Activated CD4-positive, alpha-beta T cell treated with anti-CD3 and anti-CD28 coated beads, Interleukin-2, amount 10 ng/mL, durations not matched to agents 7 days and 5 days (primary cell): ENCODE results near the gene C1orf105. TPM values are rescaled to one million over a fixed set of nuclear protein-coding genes. Genes with fewer than 3 reads are reported as not detected.

Experiments
- CTCF ChIA-PET: fragments of 350-600 bp; sonication (Branson Sonifier 250); formaldehyde crosslinking; loops from one replicate; lab custom pipeline; 2021; ENCODE audit warnings: antibody characterized with exemption; lab: Charles Lee
- POLR2A ChIA-PET: fragments of 350-600 bp; sonication (Branson Sonifier 250); formaldehyde crosslinking; loops from one replicate; lab custom pipeline; 2021; ENCODE audit warnings: antibody characterized with exemption; lab: Charles Lee
- DNase-seq: peaks from one replicate; pipeline ENCODE4 v3.0.0-alpha.2; 2020
- H3K27ac Mint-ChIP-seq: one replicate; pipeline ENCODE4 v1.8.0; 2021; ENCODE audit warnings: mild to moderate bottlenecking, moderate library complexity, mixed read lengths
- H3K27me3 Mint-ChIP-seq: one replicate; pipeline ENCODE4 v1.8.0; 2021; ENCODE audit warnings: mixed read lengths
- H3K36me3 Mint-ChIP-seq: one replicate; pipeline ENCODE4 v1.8.0; 2021; ENCODE audit warnings: low read depth, mixed read lengths
- H3K4me1 Mint-ChIP-seq: one replicate; pipeline ENCODE4 v1.8.0; 2021; ENCODE audit warnings: mixed read lengths
- H3K4me3 Mint-ChIP-seq: one replicate; pipeline ENCODE4 v1.8.0; 2021; ENCODE audit warnings: mild to moderate bottlenecking, moderate library complexity, mixed read lengths
- H3K9me3 Mint-ChIP-seq: one replicate; pipeline ENCODE4 v1.8.0; 2021; ENCODE audit warnings: mixed read lengths
- total RNA-seq, 2 experiments: library from RNA; stranded (reverse); gene quantifications; one replicate each; pipeline ENCODE4 v1.2.3, GENCODE V29; 2021

C1orf105 gene
- total RNA-seq, 2 experiments from 2014 or later = not detected

GRCh38 chr1:172411791-172412338, 8.6 kb upstream of the C1orf105 start:
- Mint-ChIP-seq H3K27ac (no peak overlapping the region), H3K4me3 (no peak overlapping the region), H3K27me3 (no peaks in the 10 kb centered on the region), H3K4me1 (no peaks in the 10 kb centered on the region), H3K9me3 (no peaks in the 10 kb centered on the region), H3K36me3 (no peaks in the 10 kb centered on the region)
- CTCF ChIA-PET = interaction anchor here (0.9 kb wide), 1 partner anchor 13 kb away, joined by 4 read pairs; no protein-coding TSS in a partner anchor
- DNase-seq = no peak
- POLR2A ChIA-PET = interaction anchor here (0.6 kb wide), 1 partner anchor 380 kb away, joined by 7 read pairs; no protein-coding TSS in a partner anchor

GRCh38 chr1:172414331-172414730, 6.2 kb upstream of the C1orf105 start:
- DNase-seq = no peak
- Mint-ChIP-seq H3K4me3 (no peak overlapping the region), H3K9me3 (no peaks in the 10 kb centered on the region), H3K27me3 (no peaks in the 10 kb centered on the region), H3K36me3 (no peaks in the 10 kb centered on the region), H3K27ac (no peak overlapping the region), H3K4me1 (no peaks in the 10 kb centered on the region)
- ChIA-PET CTCF (interaction anchor here (0.9 to 1.2 kb wide), 2 partner anchors 15 to 313 kb away, joined by 3 read pairs; no protein-coding TSS in a partner anchor), POLR2A (no interaction called here)

- CTCF ChIA-PET = interaction anchor here (0.6 to 1.0 kb wide), 5 partner anchors 8 to 631 kb away, joined by 3 to 8 read pairs (median 4); no protein-coding TSS in a partner anchor
- no peak for DNase-seq
- H3K27ac Mint-ChIP-seq = no peak overlapping the region
- H3K4me1 Mint-ChIP-seq = no peaks in the 10 kb centered on the region
- H3K4me3 Mint-ChIP-seq = no peak overlapping the region
- no peaks in the 10 kb centered on the region for H3K36me3 Mint-ChIP-seq
- POLR2A ChIA-PET = interaction anchor here (0.7 kb wide), 1 partner anchor 14 kb away, joined by 3 read pairs; no protein-coding TSS in a partner anchor
- no peaks in the 10 kb centered on the region for H3K9me3 Mint-ChIP-seq
- no peaks in the 10 kb centered on the region for H3K27me3 Mint-ChIP-seq
Observed at GRCh38 chr1:172416496-172417035, 3.9 kb upstream of the C1orf105 start.

- no peak overlapping the region for H3K4me3 Mint-ChIP-seq
- ChIA-PET CTCF (interaction anchor here (0.9 to 1.0 kb wide), 2 partner anchors 10 to 13 kb away, joined by 3 to 4 read pairs; no protein-coding TSS in a partner anchor), POLR2A (no interaction called here)
- no peaks in the 10 kb centered on the region for H3K27me3 Mint-ChIP-seq
- H3K9me3 Mint-ChIP-seq = no peaks in the 10 kb centered on the region
- H3K36me3 Mint-ChIP-seq = no peaks in the 10 kb centered on the region
- no peaks in the 10 kb centered on the region for H3K4me1 Mint-ChIP-seq
- no peak for DNase-seq
- no peak overlapping the region for H3K27ac Mint-ChIP-seq
Observed at GRCh38 chr1:172417557-172417956, 2.9 kb upstream of the C1orf105 start.

- no peak overlapping the region for H3K27ac Mint-ChIP-seq
- H3K4me3 Mint-ChIP-seq = no peak overlapping the region
- H3K9me3 Mint-ChIP-seq = no peaks in the 10 kb centered on the region
- H3K27me3 Mint-ChIP-seq = no peaks in the 10 kb centered on the region
- ChIA-PET CTCF (no interaction called here), POLR2A (no interaction called here)
- peaks cover 4% of the 10 kb centered on the region for H3K36me3 Mint-ChIP-seq
- no peaks in the 10 kb centered on the region for H3K4me1 Mint-ChIP-seq
- DNase-seq = no peak
Observed at GRCh38 chr1:172421974-172422604, 1.6 kb downstream of the C1orf105 start.

GRCh38 chr1:172423336-172423735, 2.9 kb downstream of the C1orf105 start:
- peaks cover 4% of the 10 kb centered on the region for H3K36me3 Mint-ChIP-seq
- H3K27me3 Mint-ChIP-seq = no peaks in the 10 kb centered on the region
- no peak overlapping the region for H3K4me3 Mint-ChIP-seq
- ChIA-PET POLR2A (no interaction called here), CTCF (no interaction called here)
- no peaks in the 10 kb centered on the region for H3K4me1 Mint-ChIP-seq
- DNase-seq = no peak
- no peak overlapping the region for H3K27ac Mint-ChIP-seq
- no peaks in the 10 kb centered on the region for H3K9me3 Mint-ChIP-seq

- peaks cover 10% of the 10 kb centered on the region for H3K4me1 Mint-ChIP-seq
- H3K27me3 Mint-ChIP-seq = no peaks in the 10 kb centered on the region
- DNase-seq = no peak
- CTCF ChIA-PET = interaction anchor here (1.0 to 1.9 kb wide), 2 partner anchors 10 to 14 kb away, joined by 3 to 4 read pairs; no protein-coding TSS in a partner anchor
- POLR2A ChIA-PET = no interaction called here
- H3K36me3 Mint-ChIP-seq = peaks cover 4% of the 10 kb centered on the region
- H3K4me3 Mint-ChIP-seq = no peak overlapping the region
- H3K9me3 Mint-ChIP-seq = no peaks in the 10 kb centered on the region
- H3K27ac Mint-ChIP-seq = no peak overlapping the region
Observed at GRCh38 chr1:172425339-172425738, 4.9 kb downstream of the C1orf105 start.

GRCh38 chr1:172427191-172427590, 6.7 kb downstream of the C1orf105 start:
- ChIA-PET CTCF (interaction anchor here (1.3 to 1.9 kb wide), 3 partner anchors 10 to 291 kb away, joined by 3 to 7 read pairs (median 4); partner anchors contain the start of gene PIGC), POLR2A (no interaction called here)

GRCh38 chr1:172429331-172430127, 9.0 kb downstream of the C1orf105 start:
- peak; percentile 67 for DNase-seq
- Mint-ChIP-seq H3K4me1 (peaks cover 37% of the 10 kb centered on the region), H3K36me3 (peaks cover 21% of the 10 kb centered on the region), H3K9me3 (peaks cover 4% of the 10 kb centered on the region), H3K27me3 (no peaks in the 10 kb centered on the region), H3K4me3 (no peak overlapping the region), H3K27ac (peak overlapping the region; percentile 57)
- CTCF ChIA-PET = interaction anchor here (0.6 to 1.2 kb wide), 5 partner anchors 12 to 434 kb away, joined by 3 read pairs; no protein-coding TSS in a partner anchor
- POLR2A ChIA-PET = no interaction called here

More at GRCh38 chr1:172427191-172427590, 6.7 kb downstream of the C1orf105 start:
- Mint-ChIP-seq H3K27me3 (no peaks in the 10 kb centered on the region), H3K27ac (no peak overlapping the region), H3K4me3 (no peak overlapping the region), H3K4me1 (peaks cover 25% of the 10 kb centered on the region), H3K36me3 (peaks cover 8% of the 10 kb centered on the region), H3K9me3 (no peaks in the 10 kb centered on the region)
- no peak for DNase-seq

GRCh38 chr1:172430128-172430454, 9.6 kb downstream of the C1orf105 start:
- Mint-ChIP-seq H3K36me3 (peaks cover 23% of the 10 kb centered on the region), H3K4me3 (no peak overlapping the region), H3K27me3 (no peaks in the 10 kb centered on the region), H3K27ac (no peak overlapping the region), H3K9me3 (peaks cover 4% of the 10 kb centered on the region), H3K4me1 (peaks cover 37% of the 10 kb centered on the region)
- DNase-seq = no peak
- POLR2A ChIA-PET = no interaction called here
- CTCF ChIA-PET = interaction anchor here (0.6 to 1.1 kb wide), 4 partner anchors 11 to 434 kb away, joined by 3 read pairs; no protein-coding TSS in a partner anchor

GRCh38 chr1:172431204-172431603, 10.7 kb downstream of the C1orf105 start:
- H3K4me1 Mint-ChIP-seq = peaks cover 37% of the 10 kb centered on the region
- H3K4me3 Mint-ChIP-seq = peak overlapping the region; percentile 6
- H3K27me3 Mint-ChIP-seq = no peaks in the 10 kb centered on the region
- ChIA-PET POLR2A (no interaction called here), CTCF (interaction anchor here (3.6 kb wide), 1 partner anchor 13 kb away, joined by 13 read pairs; the partner anchor contains the start of gene PIGC)
- peak overlapping the region; percentile 84 for H3K27ac Mint-ChIP-seq
- peaks cover 34% of the 10 kb centered on the region for H3K36me3 Mint-ChIP-seq
- H3K9me3 Mint-ChIP-seq = peaks cover 9% of the 10 kb centered on the region
- no peak for DNase-seq

GRCh38 chr1:172431721-172432192, 11.3 kb downstream of the C1orf105 start:
- H3K27me3 Mint-ChIP-seq = no peaks in the 10 kb centered on the region
- CTCF ChIA-PET = interaction anchor here (0.9 to 3.6 kb wide), 3 partner anchors 10 to 268 kb away, joined by 3 to 13 read pairs (median 3); partner anchors contain the start of gene PIGC

More at GRCh38 chr1:172431721-172432192, 11.3 kb downstream of the C1orf105 start:
- POLR2A ChIA-PET = no interaction called here
- Mint-ChIP-seq H3K4me3 (peak overlapping the region; percentile 6), H3K36me3 (peaks cover 37% of the 10 kb centered on the region), H3K9me3 (peaks cover 10% of the 10 kb centered on the region), H3K27ac (peak overlapping the region; percentile 84), H3K4me1 (peaks cover 37% of the 10 kb centered on the region)
- DNase-seq = peak; percentile 48
